ENCODE results near the gene HAND2.

Gene HAND2

GRCh38 chr4:173520921-173521466 is 9.0 kb downstream of the HAND2 start:
- Histone ChIP-seq H2AFZ (ENCODE audit: low read depth) (no peak overlapping the region), H3K4me2 (no peak overlapping the region), H3K9ac (no peak overlapping the region), H3K79me2 (ENCODE audit: insufficient read depth, low read depth) (no peaks in the 10 kb centered on the region), H3K27me3 (ENCODE audit: insufficient read depth, low read depth) (no peaks in the 10 kb centered on the region), H3K4me3 (IDR thresholded peaks at IDR 0.05; ENCODE audit: insufficient read depth, low read depth, low read length) (no peak overlapping the region), H4K20me1 (ENCODE audit: insufficient read depth) (no peaks in the 10 kb centered on the region), H3K4me1 (ENCODE audit: low read depth, poor library complexity, severe bottlenecking) (no peaks in the 10 kb centered on the region), H3K36me3 (ENCODE audit: insufficient read depth) (no peaks in the 10 kb centered on the region), H3K27ac (no peak overlapping the region)
- no peak for TF ChIP-seq CTCF (conservative IDR thresholded peaks at IDR 0.05; ENCODE audit: low read depth, low read length)

GRCh38 chr4:173519111-173520101 is 10.6 kb downstream of the HAND2 start:
- Histone ChIP-seq H4K20me1 (ENCODE audit: insufficient read depth) (no peaks in the 10 kb centered on the region), H3K4me3 (IDR thresholded peaks at IDR 0.05; ENCODE audit: insufficient read depth, low read depth, low read length) (no peak overlapping the region), H2AFZ (ENCODE audit: low read depth) (no peak overlapping the region), H3K4me2 (no peak overlapping the region), H3K4me1 (ENCODE audit: low read depth, poor library complexity, severe bottlenecking) (no peaks in the 10 kb centered on the region), H3K79me2 (ENCODE audit: insufficient read depth, low read depth) (no peaks in the 10 kb centered on the region), H3K27me3 (ENCODE audit: insufficient read depth, low read depth) (no peaks in the 10 kb centered on the region), H3K9ac (no peak overlapping the region), H3K27ac (no peak overlapping the region), H3K36me3 (ENCODE audit: insufficient read depth) (no peaks in the 10 kb centered on the region)
- TF ChIP-seq CTCF (conservative IDR thresholded peaks at IDR 0.05; ENCODE audit: low read depth, low read length): no peak

GRCh38 chr4:173518425-173519102 is 11.5 kb downstream of the HAND2 start:
- Histone ChIP-seq H3K4me3 (IDR thresholded peaks at IDR 0.05; ENCODE audit: insufficient read depth, low read depth, low read length) (no peak overlapping the region), H3K36me3 (ENCODE audit: insufficient read depth) (no peaks in the 10 kb centered on the region), H3K79me2 (ENCODE audit: insufficient read depth, low read depth) (no peaks in the 10 kb centered on the region), H3K27ac (no peak overlapping the region), H3K4me1 (ENCODE audit: low read depth, poor library complexity, severe bottlenecking) (no peaks in the 10 kb centered on the region), H3K27me3 (ENCODE audit: insufficient read depth, low read depth) (no peaks in the 10 kb centered on the region), H3K4me2 (no peak overlapping the region), H4K20me1 (ENCODE audit: insufficient read depth) (no peaks in the 10 kb centered on the region), H3K9ac (no peak overlapping the region), H2AFZ (ENCODE audit: low read depth) (no peak overlapping the region)
- no peak for TF ChIP-seq CTCF (conservative IDR thresholded peaks at IDR 0.05; ENCODE audit: low read depth, low read length)

- Histone ChIP-seq H3K4me3 (IDR thresholded peaks at IDR 0.05; ENCODE audit: insufficient read depth, low read depth, low read length) (no peak overlapping the region), H3K4me1 (ENCODE audit: low read depth, poor library complexity, severe bottlenecking) (no peaks in the 10 kb centered on the region), H2AFZ (ENCODE audit: low read depth) (no peak overlapping the region), H3K27me3 (ENCODE audit: insufficient read depth, low read depth) (no peaks in the 10 kb centered on the region), H3K36me3 (ENCODE audit: insufficient read depth) (no peaks in the 10 kb centered on the region), H3K79me2 (ENCODE audit: insufficient read depth, low read depth) (no peaks in the 10 kb centered on the region), H4K20me1 (ENCODE audit: insufficient read depth) (no peaks in the 10 kb centered on the region), H3K27ac (no peak overlapping the region), H3K4me2 (no peak overlapping the region), H3K9ac (no peak overlapping the region)
- TF ChIP-seq CTCF (conservative IDR thresholded peaks at IDR 0.05; ENCODE audit: low read depth, low read length): no peak
Measured at GRCh38 chr4:173517781-173518424, 12.1 kb downstream of the HAND2 start.

All from KMS-11 (cell line).